Sigmoid colon (tissue), 7 donors: Measurements from ENCODE around the gene LENG9. TPM values are rescaled to one million over a fixed set of nuclear protein-coding genes. Genes with fewer than 3 reads are reported as not detected.

Source experiments
- DNase-seq: peaks from one replicate; pipeline ENCODE4 v3.0.0-alpha.2; 2019
- H3K27ac ChIP-seq, 4 donors: fragments of 200-600 bp; sonication (generic); one replicate each; pipeline ENCODE4 v1.5.1; 2016 to 2019; ENCODE audit warnings: mild to moderate bottlenecking in 1 of 4
- H3K27me3 ChIP-seq, 3 donors: fragments of 200-600 bp; sonication (generic); one replicate each; pipeline ENCODE4 v1.5.1; 2019; ENCODE audit warnings: mild to moderate bottlenecking in 1 of 3
- H3K36me3 ChIP-seq, 4 donors: fragments of 200-600 bp; sonication (generic); one replicate each; pipeline ENCODE4 v1.5.1; 2016 to 2019
- H3K4me1 ChIP-seq, 4 donors: fragments of 200-600 bp; sonication (generic); one replicate each; pipeline ENCODE4 v1.5.1; 2017 to 2019
- H3K4me3 ChIP-seq, 4 donors: fragments of 200-600 bp; sonication (generic); one replicate each; pipeline ENCODE4 v1.5.1; 2017 to 2019; ENCODE audit warnings: mild to moderate bottlenecking in 2 of 4, moderate library complexity in 1 of 4
- H3K9me3 ChIP-seq, 4 donors: fragments of 200-600 bp in 3 of 4; sonication (generic) in 3 of 4; one replicate each; pipeline versions ENCODE4 v1.5.1 to v1.6.1; 2013 to 2019
- EP300 ChIP-seq, 4 donors: sonication (generic); formaldehyde crosslinking; IDR thresholded peaks; one replicate each; pipeline ENCODE4 v1.6.1; 2017; ENCODE audit warnings: antibody characterized with exemption in 4 of 4
- POLR2A ChIP-seq, 2 donors: fragments of 450-650 bp; IDR thresholded peaks; one replicate each; pipeline ENCODE4 v1.6.1; 2016; ENCODE audit warnings: antibody characterized with exemption in 2 of 2, mild to moderate bottlenecking in 2 of 2, moderate library complexity in 2 of 2
- POLR2AphosphoS5 ChIP-seq, 4 donors: sonication (generic); formaldehyde crosslinking; IDR thresholded peaks; one replicate each; pipeline ENCODE4 v1.6.1; 2017; ENCODE audit warnings: antibody characterized with exemption in 4 of 4
- WGBS, 2 donors: extraction: QIAGEN DNeasy Blood & Tissue Kit; methylation state at CpG; one replicate each; pipeline ENCODE4 v1.1.7; 2013; 5-methylcytosine and 5-hydroxymethylcytosine counted together
- intact Hi-C: fragments of 100-400 bp; cut with DNase I; formaldehyde crosslinking; loops from one replicate; pipeline ENCODE4 v1.15.1; 2023
- polyA plus RNA-seq, 3 donors: library from polyadenylated mRNA; stranded (reverse); fragments of 200-250 nt; gene quantifications; one replicate each; pipeline ENCODE4 v1.2.3, GENCODE V29; 2013
- total RNA-seq, 4 donors: library from RNA; depleted of rRNA; stranded (reverse); fragments of >200 nt; gene quantifications; one replicate each; pipeline ENCODE4 v1.1.0, GENCODE V29; 2016
- TF ChIP-seq, protein P1 (sequence below), 4 experiments: fragments of 450-650 bp in 3 of 4; fragments of 200-600 bp in 1 of 4; IDR thresholded peaks; one replicate each; pipeline ENCODE4 v1.5.1; 2016 to 2019; ENCODE audit warnings: antibody characterized with exemption in 4 of 4, mild to moderate bottlenecking in 3 of 4, moderate library complexity in 2 of 4
- donor health status: healthy with polysubstance abuse.
- donor health status: Bipolar disorder and iron deficiency.
- donor health status: healthy.

LENG9 gene
- total and polyA plus RNA-seq, 7 donors = 2.5 to 14.8 (median 7.8) TPM

DNA sequence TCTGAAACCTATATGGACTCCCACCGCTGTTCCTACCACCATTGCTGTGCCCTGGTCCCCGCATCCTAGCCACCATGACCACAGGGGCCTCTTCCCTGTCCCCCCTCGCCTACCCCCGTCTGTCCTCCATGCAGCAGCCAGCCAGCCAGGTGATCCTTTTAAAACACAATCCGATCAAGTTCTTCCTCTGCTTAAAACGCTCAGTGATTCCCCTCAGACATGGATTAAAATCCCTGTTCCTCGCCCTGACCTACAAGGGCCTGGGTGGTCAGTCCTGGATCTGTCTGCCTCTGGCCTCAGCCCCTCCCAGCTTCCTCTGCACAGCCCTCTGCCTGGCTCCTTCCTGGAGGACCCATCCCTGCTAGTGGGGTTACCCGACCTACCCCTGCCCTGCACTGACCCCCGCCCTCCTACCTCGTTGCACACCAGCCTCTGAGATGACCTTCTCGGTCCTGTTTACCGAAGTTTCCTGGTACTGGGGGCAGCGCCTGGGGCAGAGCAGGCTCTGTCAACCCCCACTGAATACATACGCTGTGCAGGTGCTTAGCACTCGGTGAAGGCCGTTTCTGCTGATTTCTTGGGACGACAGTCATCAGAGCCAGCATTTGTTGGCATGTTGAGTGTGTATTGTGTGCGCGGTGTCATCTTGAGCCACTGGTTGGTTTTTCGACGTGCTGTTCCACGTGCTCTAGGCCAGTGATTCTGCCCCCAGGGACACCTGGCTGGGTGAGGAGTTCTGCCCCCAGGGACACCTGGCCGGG lies 29.3 kb downstream of the LENG9 start:
- no peak overlapping the region for H3K4me3 ChIP-seq
- peak in 1 of 4 donors; percentile 11 for TF ChIP-seq POLR2AphosphoS5 (IDR thresholded peaks at IDR 0.05)
- TF ChIP-seq POLR2A (IDR thresholded peaks at IDR 0.05) = no peak
- no peak for TF ChIP-seq EP300 (IDR thresholded peaks at IDR 0.05)
- TF ChIP-seq, protein P1, sequence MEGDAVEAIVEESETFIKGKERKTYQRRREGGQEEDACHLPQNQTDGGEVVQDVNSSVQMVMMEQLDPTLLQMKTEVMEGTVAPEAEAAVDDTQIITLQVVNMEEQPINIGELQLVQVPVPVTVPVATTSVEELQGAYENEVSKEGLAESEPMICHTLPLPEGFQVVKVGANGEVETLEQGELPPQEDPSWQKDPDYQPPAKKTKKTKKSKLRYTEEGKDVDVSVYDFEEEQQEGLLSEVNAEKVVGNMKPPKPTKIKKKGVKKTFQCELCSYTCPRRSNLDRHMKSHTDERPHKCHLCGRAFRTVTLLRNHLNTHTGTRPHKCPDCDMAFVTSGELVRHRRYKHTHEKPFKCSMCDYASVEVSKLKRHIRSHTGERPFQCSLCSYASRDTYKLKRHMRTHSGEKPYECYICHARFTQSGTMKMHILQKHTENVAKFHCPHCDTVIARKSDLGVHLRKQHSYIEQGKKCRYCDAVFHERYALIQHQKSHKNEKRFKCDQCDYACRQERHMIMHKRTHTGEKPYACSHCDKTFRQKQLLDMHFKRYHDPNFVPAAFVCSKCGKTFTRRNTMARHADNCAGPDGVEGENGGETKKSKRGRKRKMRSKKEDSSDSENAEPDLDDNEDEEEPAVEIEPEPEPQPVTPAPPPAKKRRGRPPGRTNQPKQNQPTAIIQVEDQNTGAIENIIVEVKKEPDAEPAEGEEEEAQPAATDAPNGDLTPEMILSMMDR (IDR thresholded peaks at IDR 0.05) = no peak
- H3K27ac ChIP-seq = no peak overlapping the region
- H3K27me3 ChIP-seq = peaks cover 22 to 37% (median 33%) of the 10 kb centered on the region in 3 donors
- no peaks in the 10 kb centered on the region for H3K9me3 ChIP-seq
- WGBS, 2 donors = 37 to 61% methylated on average over 23 of the region's 23 CpGs
- H3K4me1 ChIP-seq = peaks cover 0 to 45% (median 38%) of the 10 kb centered on the region in 4 donors
- intact Hi-C loops = no loop called here
- DNase-seq = peak; percentile 54
- no peaks in the 10 kb centered on the region for H3K36me3 ChIP-seq

DNA sequence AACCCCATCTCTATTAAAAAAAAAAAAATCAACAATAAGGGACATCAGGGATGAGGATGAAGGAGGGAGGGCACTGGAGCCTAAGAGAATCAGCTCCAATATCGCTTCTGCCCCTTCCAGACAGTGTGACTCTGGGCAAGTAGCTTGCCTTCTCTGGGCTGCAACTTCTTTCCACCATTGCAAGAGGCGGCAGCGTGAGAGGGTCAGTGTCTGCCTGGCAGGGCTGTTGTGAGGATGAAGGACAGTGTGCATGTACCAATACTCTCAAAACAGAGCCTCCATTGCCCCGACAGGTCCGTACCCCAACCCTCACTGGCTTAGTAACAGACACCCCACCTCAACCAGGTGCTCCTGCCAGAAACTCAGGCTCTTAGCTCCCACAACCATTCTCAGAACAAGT lies 29.9 kb downstream of the LENG9 start:
- TF ChIP-seq EP300 (IDR thresholded peaks at IDR 0.05) (no peak), POLR2A (IDR thresholded peaks at IDR 0.05) (no peak), POLR2AphosphoS5 (IDR thresholded peaks at IDR 0.05) (no peak)
- TF ChIP-seq, protein P1 (IDR thresholded peaks at IDR 0.05) = no peak
- no peak overlapping the region for H3K27ac ChIP-seq
- H3K9me3 ChIP-seq = no peaks in the 10 kb centered on the region
- H3K4me3 ChIP-seq = no peak overlapping the region
- no peaks in the 10 kb centered on the region for H3K36me3 ChIP-seq
- H3K4me1 ChIP-seq = peaks cover 0 to 45% (median 38%) of the 10 kb centered on the region in 4 donors
- intact Hi-C loops = no loop called here
- DNase-seq = no peak
- 76 to 87% methylated on average over 5 of the region's 5 CpGs for WGBS, 2 donors
- H3K27me3 ChIP-seq = peaks cover 27 to 43% (median 39%) of the 10 kb centered on the region in 3 donors

DNA sequence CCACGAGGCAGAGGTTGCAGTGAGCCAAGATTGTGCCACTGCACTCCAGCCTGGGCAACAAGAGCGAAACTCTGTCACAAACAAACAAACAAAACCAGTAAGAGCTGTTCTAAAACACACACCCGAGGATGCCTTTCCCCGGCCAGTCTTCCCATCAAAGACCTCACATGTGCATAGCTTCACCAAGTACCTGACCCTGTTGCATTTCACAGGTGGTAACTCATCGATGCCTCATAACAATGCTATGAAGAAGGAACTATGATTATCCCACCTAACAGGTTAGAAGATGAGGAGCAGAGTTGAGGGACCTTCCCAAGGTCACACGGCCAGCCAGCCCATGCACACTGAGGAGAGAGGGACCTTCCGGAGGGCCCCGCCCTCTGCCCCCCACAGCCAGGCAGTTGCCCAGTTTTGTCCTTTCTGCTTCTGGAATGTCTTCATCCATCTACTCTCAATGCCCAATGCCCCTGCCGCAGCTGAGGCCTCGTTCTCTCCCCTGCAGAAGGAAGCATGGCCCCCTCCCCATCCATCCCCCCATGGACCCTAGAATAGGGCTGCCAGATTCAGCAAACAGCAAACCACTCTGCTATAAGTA lies 31.3 kb downstream of the LENG9 start:
- peaks cover 31 to 55% (median 44%) of the 10 kb centered on the region in 3 donors for H3K27me3 ChIP-seq
- no peak overlapping the region for H3K4me3 ChIP-seq
- H3K27ac ChIP-seq = no peak overlapping the region
- TF ChIP-seq POLR2A (IDR thresholded peaks at IDR 0.05) (no peak), EP300 (IDR thresholded peaks at IDR 0.05) (no peak), POLR2AphosphoS5 (IDR thresholded peaks at IDR 0.05) (no peak)
- TF ChIP-seq, protein P1 (IDR thresholded peaks at IDR 0.05) = no peak
- WGBS, 2 donors = 52 to 81% methylated on average over 10 of the region's 10 CpGs
- H3K4me1 ChIP-seq = peaks cover 0 to 45% (median 38%) of the 10 kb centered on the region in 4 donors
- no peak for DNase-seq
- H3K9me3 ChIP-seq = no peaks in the 10 kb centered on the region
- H3K36me3 ChIP-seq = no peaks in the 10 kb centered on the region
- intact Hi-C loops = no loop called here

DNA sequence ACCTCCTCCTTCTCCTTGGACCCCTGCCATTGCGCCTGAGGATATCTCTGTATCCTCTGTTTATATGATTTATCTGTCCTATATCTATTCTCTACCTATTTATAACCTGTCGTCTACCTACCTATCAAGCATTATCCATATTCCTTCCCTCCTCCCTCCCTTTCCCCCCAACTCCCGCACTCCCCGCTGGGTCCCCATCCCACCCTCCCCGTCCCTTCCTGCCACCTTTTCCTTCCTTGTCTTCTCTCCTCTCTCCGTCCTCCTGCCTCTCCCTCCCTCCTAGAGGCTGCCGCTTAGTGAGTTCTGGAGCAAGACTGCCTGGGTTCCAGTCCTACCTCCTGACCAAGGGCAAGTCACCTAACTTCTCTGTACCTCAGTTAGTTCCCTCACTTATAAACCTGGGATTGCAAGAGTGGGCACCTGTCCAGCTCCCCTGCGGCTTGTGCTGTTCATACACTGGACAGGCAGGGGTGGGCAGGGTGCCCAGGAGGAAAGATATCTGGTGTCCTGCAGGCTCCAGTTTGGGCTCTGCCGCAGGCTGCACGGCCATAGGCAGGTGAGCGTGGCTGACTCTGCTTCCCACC lies 32.2 kb downstream of the LENG9 start:
- H3K4me3 ChIP-seq = peak overlapping the region in 2 of 4 donors; percentile 29 to 35
- no peak for DNase-seq
- peaks cover 0 to 42% (median 36%) of the 10 kb centered on the region in 4 donors for H3K4me1 ChIP-seq
- H3K36me3 ChIP-seq = no peaks in the 10 kb centered on the region
- H3K27ac ChIP-seq = no peak overlapping the region
- intact Hi-C loops = no loop called here
- H3K9me3 ChIP-seq = no peaks in the 10 kb centered on the region
- H3K27me3 ChIP-seq = peaks cover 31 to 59% (median 44%) of the 10 kb centered on the region in 3 donors
- WGBS, 2 donors = 8 to 42% methylated on average over 11 of the region's 11 CpGs
- TF ChIP-seq POLR2A (IDR thresholded peaks at IDR 0.05) (no peak), POLR2AphosphoS5 (IDR thresholded peaks at IDR 0.05) (no peak), EP300 (IDR thresholded peaks at IDR 0.05) (no peak)
- TF ChIP-seq, protein P1 (IDR thresholded peaks at IDR 0.05) = no peak
